Epithelial cell of proximal tubule (primary cell): ENCODE data around the gene FLYWCH2. TPM values are rescaled to one million over a fixed set of nuclear protein-coding genes. Genes with fewer than 3 reads are reported as not detected.
"Not testable (repeated sequence)": the region's sequence is repeated elsewhere in the genome, so short reads cannot be mapped to it uniquely, and the experiment has no call there.

Experiments used
- DNase-seq: peaks from one replicate; pipeline ENCODE4 v3.0.0-alpha.2; 2011; ENCODE audit warnings: low read depth
- H3K4me3 ChIP-seq: 2 replicates; pipeline ENCODE4 v1.5.1; 2011; ENCODE audit warnings: low read depth, mild to moderate bottlenecking, low read length
- total RNA-seq: library from RNA; depleted of rRNA; stranded (reverse); fragments of >200 nt; gene quantifications from 2 replicates; pipeline ENCODE4 v1.2.3, GENCODE V29; 2015
- TF ChIP-seq, protein P1 (sequence below): conservative IDR thresholded peaks from 2 replicates; pipeline ENCODE4 v1.5.1; 2012; ENCODE audit warnings: low read depth, mild to moderate bottlenecking, low read length

Gene FLYWCH2
- total RNA-seq, 1 donor from 2014 or later = 49.6 TPM

DNA sequence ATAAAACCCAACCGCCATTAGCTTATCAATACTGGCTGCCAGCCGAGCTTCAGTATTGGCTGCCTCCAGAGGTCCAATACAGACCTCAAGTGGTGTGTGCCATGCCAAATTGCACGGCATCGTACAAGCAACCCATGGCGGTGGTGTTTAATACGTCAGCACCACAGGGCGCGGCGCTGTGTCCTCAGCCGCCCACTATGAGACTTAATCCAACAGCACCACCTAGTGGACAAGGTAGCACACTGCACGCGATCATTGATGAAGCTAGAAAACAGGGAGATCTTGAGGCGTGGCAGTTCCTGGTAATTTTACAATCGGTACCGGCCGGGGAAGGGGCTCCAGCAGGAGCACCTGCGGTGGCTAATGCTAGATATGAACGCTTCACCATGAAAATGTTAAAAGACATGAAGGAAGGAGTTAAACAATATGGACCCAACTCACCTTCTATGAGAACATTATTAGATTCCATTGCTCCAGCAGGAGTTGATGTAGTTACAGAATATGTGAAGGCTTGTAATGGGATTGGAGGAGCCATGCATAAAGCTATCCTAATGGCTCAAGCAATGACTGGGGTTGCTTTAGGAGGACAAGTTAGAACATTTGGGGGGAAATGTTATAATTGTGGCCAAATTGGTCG is 44.1 kb downstream of the FLYWCH2 start:
- TF ChIP-seq, protein P1, sequence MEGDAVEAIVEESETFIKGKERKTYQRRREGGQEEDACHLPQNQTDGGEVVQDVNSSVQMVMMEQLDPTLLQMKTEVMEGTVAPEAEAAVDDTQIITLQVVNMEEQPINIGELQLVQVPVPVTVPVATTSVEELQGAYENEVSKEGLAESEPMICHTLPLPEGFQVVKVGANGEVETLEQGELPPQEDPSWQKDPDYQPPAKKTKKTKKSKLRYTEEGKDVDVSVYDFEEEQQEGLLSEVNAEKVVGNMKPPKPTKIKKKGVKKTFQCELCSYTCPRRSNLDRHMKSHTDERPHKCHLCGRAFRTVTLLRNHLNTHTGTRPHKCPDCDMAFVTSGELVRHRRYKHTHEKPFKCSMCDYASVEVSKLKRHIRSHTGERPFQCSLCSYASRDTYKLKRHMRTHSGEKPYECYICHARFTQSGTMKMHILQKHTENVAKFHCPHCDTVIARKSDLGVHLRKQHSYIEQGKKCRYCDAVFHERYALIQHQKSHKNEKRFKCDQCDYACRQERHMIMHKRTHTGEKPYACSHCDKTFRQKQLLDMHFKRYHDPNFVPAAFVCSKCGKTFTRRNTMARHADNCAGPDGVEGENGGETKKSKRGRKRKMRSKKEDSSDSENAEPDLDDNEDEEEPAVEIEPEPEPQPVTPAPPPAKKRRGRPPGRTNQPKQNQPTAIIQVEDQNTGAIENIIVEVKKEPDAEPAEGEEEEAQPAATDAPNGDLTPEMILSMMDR = peak; percentile 93
- peak overlapping the region; percentile 23 for H3K4me3 ChIP-seq
- DNase-seq = no peak

DNA sequence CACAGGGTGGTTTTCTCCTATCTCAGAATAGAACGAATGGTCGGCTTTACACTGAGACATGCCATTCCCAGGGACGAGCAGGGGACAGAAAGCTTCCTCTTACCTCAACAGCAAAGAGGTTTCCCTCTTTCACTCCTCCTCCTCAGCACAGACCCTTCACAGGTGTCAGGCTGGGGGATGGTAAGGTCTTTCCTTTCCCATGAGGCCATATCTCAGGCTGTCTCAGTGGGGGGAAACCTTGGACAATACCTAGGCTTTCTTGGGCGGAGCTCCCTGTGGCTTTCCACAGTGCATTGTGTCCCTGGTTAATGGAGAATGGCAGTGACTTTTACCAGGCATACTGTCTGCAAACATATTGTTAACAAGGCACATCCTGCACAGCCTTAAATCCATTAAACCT is 45.1 kb downstream of the FLYWCH2 start:
- not testable (repeated sequence) for H3K4me3 ChIP-seq, DNase-seq

DNA sequence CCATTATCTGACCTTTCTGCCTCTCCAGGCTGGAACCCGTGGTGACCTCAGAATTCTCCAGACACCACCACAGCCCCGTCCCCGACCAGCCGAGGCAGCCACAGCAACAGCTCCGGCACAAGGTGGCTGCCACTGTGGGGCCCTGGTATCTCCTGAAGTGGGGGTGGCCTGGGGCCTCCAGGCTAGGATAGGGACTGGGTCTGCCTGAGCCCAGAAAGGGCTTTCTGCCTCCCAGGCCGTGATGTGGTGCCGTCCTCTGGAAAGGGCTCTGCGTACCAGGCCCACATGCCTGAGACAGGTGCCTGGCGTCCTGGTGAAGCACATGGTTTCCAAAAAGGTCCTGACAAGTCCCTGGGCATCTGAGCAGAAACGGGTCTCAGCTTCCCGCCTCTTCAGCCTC is 45.8 kb downstream of the FLYWCH2 start:
- DNase-seq = no peak
- H3K4me3 ChIP-seq = no peak overlapping the region
- TF ChIP-seq, protein P1 = no peak

DNA sequence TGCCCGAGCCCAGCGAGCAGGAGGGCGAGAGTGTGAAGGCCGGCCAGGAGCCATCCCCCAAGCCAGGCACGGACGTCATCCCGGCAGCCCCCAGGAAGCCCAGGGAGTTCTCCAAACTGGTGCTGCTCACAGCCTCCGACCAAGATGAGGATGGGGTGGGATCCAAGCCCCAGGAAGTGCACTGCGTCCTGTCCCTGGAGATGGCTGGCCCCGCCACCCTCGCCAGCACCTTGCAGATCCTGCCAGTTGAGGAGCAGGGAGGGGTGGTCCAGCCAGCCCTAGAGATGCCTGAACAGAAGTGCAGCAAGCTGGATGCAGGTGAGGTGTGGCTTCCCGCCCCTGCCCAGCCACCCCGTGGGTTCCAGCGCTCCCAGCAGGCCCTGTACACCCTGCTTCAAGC is 46.7 kb downstream of the FLYWCH2 start:
- no peak for DNase-seq
- TF ChIP-seq, protein P1 = no peak
- no peak overlapping the region for H3K4me3 ChIP-seq

DNA sequence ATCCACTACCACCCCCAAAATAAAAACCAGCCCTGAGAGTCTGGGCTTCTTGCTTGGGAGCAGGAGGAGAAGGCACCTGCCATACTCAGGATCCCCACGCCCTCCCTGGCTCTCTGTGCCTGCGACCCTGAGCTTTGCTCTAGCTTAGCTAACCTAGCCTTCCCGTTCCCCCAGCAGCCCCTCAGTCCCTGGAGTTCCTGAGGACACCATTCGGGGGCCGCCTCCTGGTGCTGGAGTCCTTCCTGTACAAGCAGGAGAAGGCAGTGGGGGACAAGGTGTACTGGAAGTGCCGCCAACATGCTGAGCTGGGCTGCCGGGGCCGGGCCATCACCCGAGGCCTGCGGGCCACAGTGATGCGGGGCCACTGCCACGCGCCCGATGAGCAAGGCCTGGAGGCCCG is 47.2 kb downstream of the FLYWCH2 start:
- TF ChIP-seq, protein P1 = no peak
- DNase-seq = no peak

DNA sequence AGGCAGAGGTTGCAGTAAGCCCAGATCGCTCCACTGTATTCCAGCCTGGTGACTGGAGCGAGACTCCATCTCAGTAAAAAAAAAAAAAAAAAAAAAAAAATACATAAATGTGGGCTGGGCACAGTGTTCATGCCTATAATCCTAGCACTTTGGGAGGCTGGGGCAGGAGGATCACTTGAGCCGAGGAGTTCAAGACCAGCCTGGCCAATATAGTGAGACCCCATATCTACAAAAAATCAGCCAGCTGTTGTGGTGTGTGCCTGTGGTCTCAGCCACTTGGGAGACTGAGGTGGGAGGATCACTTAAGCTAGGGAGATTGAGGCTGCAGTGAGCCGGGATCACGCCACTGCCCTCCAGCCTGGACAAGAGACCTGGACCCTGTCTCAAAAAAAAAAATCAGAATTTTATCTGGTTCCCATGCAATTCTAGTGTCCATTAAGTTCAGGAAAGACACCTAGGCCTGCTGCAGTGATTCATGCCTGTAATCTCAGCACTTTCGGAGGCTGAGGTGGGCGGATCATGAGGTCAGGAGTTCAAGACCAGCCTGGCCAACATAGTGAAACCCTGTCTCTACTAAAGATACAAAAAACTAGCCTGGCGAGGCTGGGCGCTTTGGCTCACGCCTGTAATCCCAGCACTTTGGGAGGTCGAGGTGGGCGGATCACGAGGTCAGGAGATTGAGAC is 48.4 kb downstream of the FLYWCH2 start:
- DNase-seq, H3K4me3 ChIP-seq: not testable (repeated sequence)

More for the DNA sequence above, 47.2 kb downstream of the FLYWCH2 start:
- no peak overlapping the region for H3K4me3 ChIP-seq

DNA sequence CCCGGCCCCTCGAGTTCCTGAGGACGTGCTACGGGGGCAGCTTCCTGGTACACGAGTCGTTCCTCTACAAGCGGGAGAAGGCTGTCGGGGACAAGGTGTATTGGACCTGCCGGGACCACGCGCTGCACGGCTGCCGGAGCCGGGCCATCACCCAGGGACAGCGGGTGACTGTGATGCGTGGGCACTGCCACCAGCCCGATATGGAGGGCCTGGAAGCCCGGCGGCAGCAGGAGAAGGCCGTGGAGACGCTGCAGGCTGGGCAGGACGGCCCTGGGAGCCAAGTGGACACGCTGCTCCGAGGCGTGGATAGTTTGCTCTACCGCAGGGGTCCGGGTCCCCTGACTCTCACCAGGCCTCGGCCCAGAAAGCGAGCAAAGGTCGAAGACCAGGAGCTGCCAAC is 50.1 kb downstream of the FLYWCH2 start:
- TF ChIP-seq, protein P1 = no peak
- DNase-seq = no peak
- no peak overlapping the region for H3K4me3 ChIP-seq

DNA sequence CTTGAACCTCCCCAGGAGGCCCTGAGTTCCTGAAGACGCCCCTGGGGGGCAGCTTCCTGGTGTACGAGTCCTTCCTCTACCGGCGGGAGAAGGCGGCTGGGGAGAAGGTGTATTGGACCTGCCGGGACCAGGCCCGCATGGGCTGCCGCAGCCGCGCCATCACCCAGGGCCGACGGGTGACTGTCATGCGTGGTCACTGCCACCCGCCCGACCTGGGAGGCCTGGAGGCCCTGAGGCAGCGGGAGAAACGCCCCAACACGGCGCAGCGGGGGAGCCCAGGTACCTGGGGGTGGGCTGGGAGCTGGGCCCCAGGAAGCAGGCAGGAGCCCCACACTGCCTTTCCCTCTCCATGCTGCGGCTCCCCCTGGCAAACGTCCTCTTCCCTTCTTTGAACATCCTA is 50.7 kb downstream of the FLYWCH2 start:
- H3K4me3 ChIP-seq = no peak overlapping the region
- no peak for DNase-seq
- TF ChIP-seq, protein P1 = no peak
